Aortic smooth muscle cell (primary cell): ENCODE measurements around the gene TBKBP1. TPM values are rescaled to one million over a fixed set of nuclear protein-coding genes. Genes with fewer than 3 reads are reported as not detected.

Experiments
- total RNA-seq: library from RNA; depleted of rRNA; stranded (reverse); fragments of >200 nt; gene quantifications from 2 replicates; pipeline ENCODE4 v1.2.3, GENCODE V29; 2014

Gene TBKBP1
- 6.5 and 9.6 TPM in 2 replicates for total RNA-seq

GRCh38 chr17:47693731-47694580, at the start of gene TBKBP1:
Gene TBKBP1 (plus strand): TSS chr17:47694161. CDS start chr17:47696113, 1,952 bp downstream.

GRCh38 chr17:47649153-47649971, 44.6 kb upstream of the TBKBP1 start, which contains the start of gene KPNB1:
Gene KPNB1 (plus strand): TSS chr17:47649919. CDS start chr17:47650245, 326 bp downstream.

GRCh38 chr17:47733047-47733673, 39.2 kb downstream of the TBKBP1 start, which contains the start of gene TBX21:
Gene TBX21 (plus strand): TSS chr17:47733236. CDS start chr17:47733455, 219 bp downstream.

Other genes starting within 250 kb of the TBKBP1 start
- gene NPEPPS, start 163.1 kb upstream of the TBKBP1 start, total RNA-seq: 83.8 and 141 TPM in 2 replicates
- 259 and 268 TPM in 2 replicates for gene KPNB1, start 44.2 kb upstream of the TBKBP1 start, total RNA-seq
- gene TBX21, start 39.1 kb downstream of the TBKBP1 start, total RNA-seq: not detected in 2 replicates
- 5.4 and 7.8 TPM in 2 replicates for gene OSBPL7, start 127.6 kb downstream of the TBKBP1 start, total RNA-seq
- 12.7 and 13.1 TPM in 2 replicates for gene MRPL10, start 137.4 kb downstream of the TBKBP1 start, total RNA-seq
- 0.25 TPM in 1 of 2 replicates, not detected in the other for gene LRRC46, start 137.5 kb downstream of the TBKBP1 start, total RNA-seq
- gene SCRN2, start 147.1 kb downstream of the TBKBP1 start, total RNA-seq: 40.4 and 43.1 TPM in 2 replicates
- gene SP6, start 157.0 kb downstream of the TBKBP1 start, total RNA-seq: 0.12 and 0.13 TPM in 2 replicates
- gene SP2, start 202.1 kb downstream of the TBKBP1 start, total RNA-seq: 0.40 and 1.6 TPM in 2 replicates
- 26.2 and 28.1 TPM in 2 replicates for gene PNPO, start 247.4 kb downstream of the TBKBP1 start, total RNA-seq